Transverse colon (tissue), 4 donors: Measurements from ENCODE around the gene PFN1.

Experiments
- CTCF ChIP-seq, 5 experiments: fragments of 200-600 bp in 3 of 5; fragments of 450-650 bp in 2 of 5; sonication (generic) in 3 of 5; IDR thresholded peaks; 1 replicate in 2 of 5; 2 replicates in 3 of 5; pipeline ENCODE4 v1.5.1; 2016 to 2017; ENCODE audit warnings: antibody characterized with exemption in 5 of 5, inconsistent platforms in 3 of 5, mild to moderate bottlenecking in 2 of 5, moderate library complexity in 1 of 5
- POLR2A ChIP-seq: fragments of 450-650 bp; IDR thresholded peaks from one replicate; pipeline ENCODE4 v1.6.1; 2016; ENCODE audit warnings: antibody characterized with exemption, mild to moderate bottlenecking, moderate library complexity
- POLR2AphosphoS5 ChIP-seq, 3 donors: sonication (generic); formaldehyde crosslinking; IDR thresholded peaks; one replicate each; pipeline ENCODE4 v1.6.1; 2016; ENCODE audit warnings: antibody characterized with exemption in 3 of 3

GRCh38 chr17:4973256-4974114 is 25.2 kb upstream of the PFN1 start:
- TF ChIP-seq POLR2AphosphoS5 (IDR thresholded peaks at IDR 0.05), result no peak
- TF ChIP-seq CTCF (IDR thresholded peaks at IDR 0.05), result no peak
- no peak for TF ChIP-seq POLR2A
